Hair follicular keratinocyte (primary cell): ENCODE data around the gene TNK2. TPM values are rescaled to one million over a fixed set of nuclear protein-coding genes. Genes with fewer than 3 reads are reported as not detected.

Experiments used
- total RNA-seq: library from RNA; depleted of rRNA; stranded (reverse); fragments of >200 nt; gene quantifications from 2 replicates; pipeline ENCODE4 v1.2.3, GENCODE V29; 2015

Gene TNK2
- 31.3 and 32.4 TPM in 2 replicates for total RNA-seq

GRCh38 chr3:195907934-195908693 lies at the start of gene TNK2:
Gene TNK2, minus strand, starts transcription at chr3:195908551. Its CDS starts 19,963 bp downstream, at chr3:195888588.

Other genes with a start within 250 kb of the TNK2 start
- not detected in 2 replicates for gene MUC20, start 187.6 kb downstream of the TNK2 start, total RNA-seq
- gene MUC4, start 96.6 kb downstream of the TNK2 start, total RNA-seq: not detected in 2 replicates
- 39.5 and 79.1 TPM in 2 replicates for gene TFRC, start 173.5 kb upstream of the TNK2 start, total RNA-seq